Esophagus muscularis mucosa (tissue), 4 donors: ENCODE data around the gene FOXL2. TPM values are rescaled to one million over a fixed set of nuclear protein-coding genes. Genes with fewer than 3 reads are reported as not detected.

Source experiments
- DNase-seq: peaks from one replicate; pipeline ENCODE4 v3.0.0-alpha.2; 2017; ENCODE audit errors: extremely low spot score
- H3K27ac ChIP-seq, 4 donors: fragments of 200-600 bp; sonication (generic); replicated peaks in 1 of 4; 1 replicate in 3 of 4; 2 replicates in 1 of 4; pipeline ENCODE4 v1.5.1; 2016 to 2019; ENCODE audit warnings: mild to moderate bottlenecking in 1 of 4
- H3K27me3 ChIP-seq, 4 donors: fragments of 200-600 bp; sonication (generic); one replicate each; pipeline versions ENCODE4 v1.5.1 to v1.6.0; 2016 to 2019
- H3K36me3 ChIP-seq, 4 donors: fragments of 200-600 bp; sonication (generic); one replicate each; pipeline ENCODE4 v1.5.1; 2016 to 2019
- H3K4me1 ChIP-seq, 4 donors: fragments of 200-600 bp; sonication (generic); one replicate each; pipeline ENCODE4 v1.5.1; 2016 to 2019
- H3K4me3 ChIP-seq, 4 donors: fragments of 200-600 bp; sonication (generic); 1 replicate in 2 of 4; 2 replicates in 2 of 4; pipeline ENCODE4 v1.5.1; 2016 to 2019; ENCODE audit warnings: mild to moderate bottlenecking in 4 of 4, moderate library complexity in 1 of 4
- H3K9me3 ChIP-seq, 4 donors: fragments of 200-600 bp; sonication (generic); 1 replicate in 3 of 4; 2 replicates in 1 of 4; pipeline ENCODE4 v1.5.1; 2016 to 2019
- CTCF ChIP-seq, 3 experiments: fragments of 200-600 bp in 2 of 3; fragments of 450-650 bp in 1 of 3; sonication (generic) in 2 of 3; IDR thresholded peaks; one replicate each; pipeline ENCODE4 v1.5.1; 2017 to 2019; ENCODE audit warnings: antibody characterized with exemption in 3 of 3, mild to moderate bottlenecking in 2 of 3, moderate library complexity in 1 of 3
- EP300 ChIP-seq: sonication (generic); formaldehyde crosslinking; IDR thresholded peaks from one replicate; pipeline ENCODE4 v1.6.1; 2017; ENCODE audit warnings: antibody characterized with exemption
- POLR2A ChIP-seq: fragments of 450-650 bp; IDR thresholded peaks from one replicate; pipeline ENCODE4 v1.6.1; 2017; ENCODE audit warnings: antibody characterized with exemption, moderate library complexity, mild to moderate bottlenecking, low read depth
- POLR2AphosphoS5 ChIP-seq, 2 donors: sonication (generic); formaldehyde crosslinking; IDR thresholded peaks; one replicate each; pipeline ENCODE4 v1.6.1; 2017; ENCODE audit warnings: antibody characterized with exemption in 2 of 2
- WGBS: methylation state at CpG from one replicate; pipeline ENCODE4 v1.1.5; 2018; 5-methylcytosine and 5-hydroxymethylcytosine counted together
- intact Hi-C: fragments of 100-400 bp; cut with DNase I; formaldehyde crosslinking; loops from one replicate; pipeline ENCODE4 v1.15.1; 2023
- total RNA-seq, 4 donors: library from RNA; depleted of rRNA; stranded (reverse); fragments of >200 nt; gene quantifications; one replicate each; pipeline versions ENCODE4 v1.1.0 to v1.2.1, GENCODE V29; 2016

FOXL2 gene
- total RNA-seq, 4 donors from 2014 or later: 0.17 to 0.26 TPM; not detected in 2

GRCh38 chr3:138911621-138912020, 35.3 kb downstream of the FOXL2 start:
- Histone ChIP-seq H3K27me3 (no peaks in the 10 kb centered on the region), H3K36me3 (no peaks in the 10 kb centered on the region), H3K4me1 (peaks cover 0 to 18% (median 15%) of the 10 kb centered on the region in 4 donors), H3K4me3 (no peak overlapping the region), H3K27ac (no peak overlapping the region), H3K9me3 (no peaks in the 10 kb centered on the region)
- TF ChIP-seq POLR2AphosphoS5 (IDR thresholded peaks at IDR 0.05): no peak
- no peak for TF ChIP-seq EP300
- no peak for TF ChIP-seq POLR2A
- no peak for TF ChIP-seq CTCF (IDR thresholded peaks at IDR 0.05)
- intact Hi-C loops: loop anchor here (10.0 kb wide), 1 partner anchor 137 kb away; no protein-coding TSS in a partner anchor
- WGBS: 89% methylated on average over 1 of the region's 1 CpG
- no peak for DNase-seq

GRCh38 chr3:138909904-138910303, 37.0 kb downstream of the FOXL2 start:
- H3K27me3 ChIP-seq: no peaks in the 10 kb centered on the region
- H3K4me3 ChIP-seq: no peak overlapping the region
- H3K9me3 ChIP-seq: no peaks in the 10 kb centered on the region
- peaks cover 0 to 4% (median 3%) of the 10 kb centered on the region in 4 donors for H3K4me1 ChIP-seq
- no peak overlapping the region for H3K27ac ChIP-seq
- no peak for TF ChIP-seq EP300
- no peak for TF ChIP-seq CTCF (IDR thresholded peaks at IDR 0.05)
- no peak for TF ChIP-seq POLR2AphosphoS5 (IDR thresholded peaks at IDR 0.05)
- no peak for TF ChIP-seq POLR2A
- DNase-seq: no peak
- intact Hi-C loops: loop anchor here (10.0 kb wide), 1 partner anchor 135 kb away; no protein-coding TSS in a partner anchor
- no peaks in the 10 kb centered on the region for H3K36me3 ChIP-seq

GRCh38 chr3:138908846-138909245, 38.1 kb downstream of the FOXL2 start:
- no peak overlapping the region for H3K4me3 ChIP-seq
- H3K36me3 ChIP-seq: no peaks in the 10 kb centered on the region

GRCh38 chr3:138907539-138907938, 39.4 kb downstream of the FOXL2 start:
- Histone ChIP-seq H3K36me3 (no peaks in the 10 kb centered on the region), H3K9me3 (no peaks in the 10 kb centered on the region), H3K4me1 (no peaks in the 10 kb centered on the region), H3K27me3 (no peaks in the 10 kb centered on the region), H3K27ac (no peak overlapping the region), H3K4me3 (no peak overlapping the region)
- WGBS: 92% methylated on average over 3 of the region's 3 CpGs
- no peak for DNase-seq
- no peak for TF ChIP-seq CTCF (IDR thresholded peaks at IDR 0.05)
- no peak for TF ChIP-seq POLR2A
- TF ChIP-seq POLR2AphosphoS5 (IDR thresholded peaks at IDR 0.05): no peak
- TF ChIP-seq EP300: no peak
- intact Hi-C loops: no loop called here

More at GRCh38 chr3:138908846-138909245, 38.1 kb downstream of the FOXL2 start:
- Histone ChIP-seq H3K27me3 (no peaks in the 10 kb centered on the region), H3K27ac (no peak overlapping the region), H3K9me3 (no peaks in the 10 kb centered on the region), H3K4me1 (no peaks in the 10 kb centered on the region)
- no peak for TF ChIP-seq EP300
- no peak for TF ChIP-seq POLR2A
- no peak for TF ChIP-seq POLR2AphosphoS5 (IDR thresholded peaks at IDR 0.05)
- no peak for TF ChIP-seq CTCF (IDR thresholded peaks at IDR 0.05)
- no peak for DNase-seq
- WGBS: 92% methylated on average over 5 of the region's 5 CpGs
- intact Hi-C loops: no loop called here

GRCh38 chr3:138902171-138902570, 44.8 kb downstream of the FOXL2 start:
- DNase-seq: no peak
- Histone ChIP-seq H3K4me3 (no peak overlapping the region), H3K27ac (no peak overlapping the region), H3K36me3 (no peaks in the 10 kb centered on the region), H3K4me1 (peaks cover 0 to 19% (median 11%) of the 10 kb centered on the region in 4 donors), H3K9me3 (no peaks in the 10 kb centered on the region), H3K27me3 (no peaks in the 10 kb centered on the region)
- 64% methylated on average over 1 of the region's 1 CpG for WGBS
- no peak for TF ChIP-seq EP300
- TF ChIP-seq POLR2AphosphoS5 (IDR thresholded peaks at IDR 0.05): no peak
- no peak for TF ChIP-seq CTCF (IDR thresholded peaks at IDR 0.05)
- no peak for TF ChIP-seq POLR2A
- intact Hi-C loops: no loop called here
